ENCODE results near the gene SLC46A1.

- peak; percentile 8 for TF ChIP-seq CTCF (IDR thresholded peaks at IDR 0.05; ENCODE audit: low read depth, low read length, poor library complexity, severe bottlenecking)
- no peak for TF ChIP-seq EZH2phosphoT487 (IDR thresholded peaks at IDR 0.05; ENCODE audit: borderline replicate concordance, low read length)
Observed at GRCh38 chr17:28426081-28426519, 20.1 kb upstream of the SLC46A1 start.
